Measurements from ENCODE around the gene MBLAC1. TPM values are rescaled to one million over a fixed set of nuclear protein-coding genes. Genes with fewer than 3 reads are reported as not detected.

MBLAC1 gene
- total and polyA plus RNA-seq, 9 of the 15 experiments (the other 6 are each of a cell fraction or from before 2014, with no cell fraction given): 0.03 to 3.1 (median 0.52) TPM

DNA sequence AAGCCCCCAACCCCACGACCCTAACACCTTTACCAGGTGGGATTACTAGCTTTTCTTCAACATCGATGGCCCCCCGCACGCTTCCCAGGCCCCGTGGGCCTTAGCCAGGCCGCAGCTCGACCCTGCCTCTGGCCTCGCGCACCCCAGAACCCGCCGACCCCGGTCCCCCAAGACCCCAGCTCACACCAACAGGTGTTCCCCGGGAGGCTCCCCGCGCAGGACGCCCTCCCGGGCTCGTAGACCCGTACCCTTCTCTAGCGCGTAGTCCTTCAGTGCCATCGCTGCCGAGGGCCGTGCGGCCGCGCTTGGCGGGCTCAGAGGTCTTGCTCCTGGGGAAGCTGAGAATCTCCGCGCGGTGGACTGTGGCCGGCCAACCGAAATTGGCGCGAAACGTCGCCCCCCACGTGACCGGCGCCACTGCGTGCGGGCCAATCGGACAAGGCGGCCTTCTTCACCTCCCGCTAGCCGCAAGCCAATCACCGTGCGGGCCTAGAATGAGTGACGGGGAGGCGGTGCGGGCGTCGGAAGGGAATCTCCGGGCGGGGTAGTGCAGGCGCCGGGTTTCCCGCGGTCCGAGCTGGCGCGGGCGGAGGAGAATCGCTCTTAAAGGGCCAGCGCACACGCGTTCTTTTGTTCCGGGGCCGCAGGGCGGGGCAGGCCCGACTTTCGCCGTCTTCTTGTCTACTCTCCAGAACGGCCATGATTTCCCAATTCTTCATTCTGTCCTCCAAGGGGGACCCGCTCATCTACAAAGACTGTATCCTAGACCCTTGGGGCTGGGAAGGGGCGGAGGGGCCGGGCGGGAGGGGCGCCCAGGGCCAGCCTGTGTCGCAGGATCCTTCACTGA is 25.5 kb upstream of the MBLAC1 start, which contains the start of the genes AP4M1 and MCM7 (continued):
- TF ChIP-seq ZNF24 (IDR thresholded peaks at IDR 0.05) (no peak), POLR2AphosphoS5 (IDR thresholded peaks at IDR 0.05; ENCODE audit: control insufficient read depth, insufficient read depth, low read depth, low read length) (peak; percentile 70), HMG20B (CRISPR knock-in tag; IDR thresholded peaks at IDR 0.05) (no peak), ATF1 (CRISPR knock-in tag; IDR thresholded peaks at IDR 0.05) (0 out of 2 replicates have a peak, but pooled peaks have one; percentile 21), ATF1 (tag; IDR thresholded peaks at IDR 0.05) (peak; percentile 78), ESRRA (IDR thresholded peaks at IDR 0.05; ENCODE audit: borderline replicate concordance, low read depth) (peak; percentile 61; the same call in 1 of the 2 replicates), KAT8 (IDR thresholded peaks at IDR 0.05; ENCODE audit: low read depth) (no peak), ZBTB1 (CRISPR knock-in tag; IDR thresholded peaks at IDR 0.05; ENCODE audit: borderline replicate concordance, low read depth) (peak; percentile 63; the same call in 1 of the 2 replicates), CREB1 (IDR thresholded peaks at IDR 0.05) (peak; percentile 43), CREB1 (CRISPR knock-in tag; IDR thresholded peaks at IDR 0.05) (peak; percentile 82), EWSR1 (IDR thresholded peaks at IDR 0.05; ENCODE audit: borderline replicate concordance, low read depth, partially characterized antibody) (no peak), SOX6 (IDR thresholded peaks at IDR 0.05) (peak; percentile 60; the same call in 1 of the 2 replicates), TAL1 (IDR thresholded peaks at IDR 0.05) (no peak), ETV5 (CRISPR knock-in tag; IDR thresholded peaks at IDR 0.05; ENCODE audit: low read depth) (peak; percentile 85), RB1 (IDR thresholded peaks at IDR 0.05; ENCODE audit: low read depth) (peak; percentile 100), SIN3A (IDR thresholded peaks at IDR 0.05; ENCODE audit: borderline replicate concordance in 2 of 2, control insufficient read depth in 1 of 2, low read depth in 2 of 2, low read length in 2 of 2) (peak; percentile 19 to 71; a peak in 2 of 4 replicates), CBX1 (IDR thresholded peaks at IDR 0.05; ENCODE audit: low read depth) (peak; percentile 46; the same call in 1 of the 2 replicates), KDM5B (IDR thresholded peaks at IDR 0.05; ENCODE audit: insufficient replicate concordance, low read depth, low read length) (peak; percentile 52), MAZ (CRISPR knock-in tag; conservative IDR thresholded peaks at IDR 0.05 in 1 of 2, IDR thresholded peaks at IDR 0.05 in 1 of 2) (peak; percentile 91 to 93), HDAC1 (IDR thresholded peaks at IDR 0.05) (peak; percentile 13 to 96; a peak in 3 of 4 replicates)
- TF ChIP-seq, protein P1, sequence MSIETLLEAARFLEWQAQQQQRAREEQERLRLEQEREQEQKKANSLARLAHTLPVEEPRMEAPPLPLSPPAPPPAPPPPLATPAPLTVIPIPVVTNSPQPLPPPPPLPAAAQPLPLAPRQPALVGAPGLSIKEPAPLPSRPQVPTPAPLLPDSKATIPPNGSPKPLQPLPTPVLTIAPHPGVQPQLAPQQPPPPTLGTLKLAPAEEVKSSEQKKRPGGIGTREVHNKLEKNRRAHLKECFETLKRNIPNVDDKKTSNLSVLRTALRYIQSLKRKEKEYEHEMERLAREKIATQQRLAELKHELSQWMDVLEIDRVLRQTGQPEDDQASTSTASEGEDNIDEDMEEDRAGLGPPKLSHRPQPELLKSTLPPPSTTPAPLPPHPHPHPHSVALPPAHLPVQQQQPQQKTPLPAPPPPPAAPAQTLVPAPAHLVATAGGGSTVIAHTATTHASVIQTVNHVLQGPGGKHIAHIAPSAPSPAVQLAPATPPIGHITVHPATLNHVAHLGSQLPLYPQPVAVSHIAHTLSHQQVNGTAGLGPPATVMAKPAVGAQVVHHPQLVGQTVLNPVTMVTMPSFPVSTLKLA (conservative IDR thresholded peaks at IDR 0.05): peak; percentile 89 to 92
- TF ChIP-seq, protein P2, sequence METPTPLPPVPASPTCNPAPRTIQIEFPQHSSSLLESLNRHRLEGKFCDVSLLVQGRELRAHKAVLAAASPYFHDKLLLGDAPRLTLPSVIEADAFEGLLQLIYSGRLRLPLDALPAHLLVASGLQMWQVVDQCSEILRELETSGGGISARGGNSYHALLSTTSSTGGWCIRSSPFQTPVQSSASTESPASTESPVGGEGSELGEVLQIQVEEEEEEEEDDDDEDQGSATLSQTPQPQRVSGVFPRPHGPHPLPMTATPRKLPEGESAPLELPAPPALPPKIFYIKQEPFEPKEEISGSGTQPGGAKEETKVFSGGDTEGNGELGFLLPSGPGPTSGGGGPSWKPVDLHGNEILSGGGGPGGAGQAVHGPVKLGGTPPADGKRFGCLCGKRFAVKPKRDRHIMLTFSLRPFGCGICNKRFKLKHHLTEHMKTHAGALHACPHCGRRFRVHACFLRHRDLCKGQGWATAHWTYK (CRISPR knock-in tag; IDR thresholded peaks at IDR 0.05): 0 out of 2 replicates have a peak, but pooled peaks have one; percentile 43
- TF ChIP-seq, protein P3, sequence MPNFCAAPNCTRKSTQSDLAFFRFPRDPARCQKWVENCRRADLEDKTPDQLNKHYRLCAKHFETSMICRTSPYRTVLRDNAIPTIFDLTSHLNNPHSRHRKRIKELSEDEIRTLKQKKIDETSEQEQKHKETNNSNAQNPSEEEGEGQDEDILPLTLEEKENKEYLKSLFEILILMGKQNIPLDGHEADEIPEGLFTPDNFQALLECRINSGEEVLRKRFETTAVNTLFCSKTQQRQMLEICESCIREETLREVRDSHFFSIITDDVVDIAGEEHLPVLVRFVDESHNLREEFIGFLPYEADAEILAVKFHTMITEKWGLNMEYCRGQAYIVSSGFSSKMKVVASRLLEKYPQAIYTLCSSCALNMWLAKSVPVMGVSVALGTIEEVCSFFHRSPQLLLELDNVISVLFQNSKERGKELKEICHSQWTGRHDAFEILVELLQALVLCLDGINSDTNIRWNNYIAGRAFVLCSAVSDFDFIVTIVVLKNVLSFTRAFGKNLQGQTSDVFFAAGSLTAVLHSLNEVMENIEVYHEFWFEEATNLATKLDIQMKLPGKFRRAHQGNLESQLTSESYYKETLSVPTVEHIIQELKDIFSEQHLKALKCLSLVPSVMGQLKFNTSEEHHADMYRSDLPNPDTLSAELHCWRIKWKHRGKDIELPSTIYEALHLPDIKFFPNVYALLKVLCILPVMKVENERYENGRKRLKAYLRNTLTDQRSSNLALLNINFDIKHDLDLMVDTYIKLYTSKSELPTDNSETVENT (CRISPR knock-in tag; IDR thresholded peaks at IDR 0.05): peak; percentile 35; the same call in 1 of the 2 replicates
